ENCODE data around the gene LRP10.

The LRP10 gene

GRCh38 chr14:22915886-22916521 is 44.5 kb downstream of the LRP10 start:
- no peaks in the 10 kb centered on the region for H3K27me3 ChIP-seq (replicated peaks; ENCODE audit: control insufficient read depth, insufficient read depth, low read length, poor library complexity, severe bottlenecking)
- no peak overlapping the region for H3K27ac ChIP-seq (ENCODE audit: insufficient read depth, low read length, poor library complexity, severe bottlenecking)
- no peak overlapping the region for H3K4me3 ChIP-seq (ENCODE audit: insufficient read depth, low read depth, low read length, poor library complexity, severe bottlenecking)
- no peak for DNase-seq
- H3K9me3 ChIP-seq (ENCODE audit: control insufficient read depth, low read length), result no peaks in the 10 kb centered on the region
- peaks cover 16% of the 10 kb centered on the region for H3K36me3 ChIP-seq (ENCODE audit: control insufficient read depth, insufficient read depth, low read length)
- H3K4me1 ChIP-seq (ENCODE audit: control insufficient read depth, insufficient read depth, low read length, poor library complexity, severe bottlenecking), result peaks cover 12% of the 10 kb centered on the region

GRCh38 chr14:22918804-22919600 is 47.5 kb downstream of the LRP10 start, which contains the start of gene RBM23:
Gene RBM23 (minus strand): TSS chr14:22919149.
- Histone ChIP-seq H3K27me3 (replicated peaks; ENCODE audit: control insufficient read depth, insufficient read depth, low read length, poor library complexity, severe bottlenecking) (no peaks in the 10 kb centered on the region), H3K9me3 (ENCODE audit: control insufficient read depth, low read length) (no peaks in the 10 kb centered on the region), H3K27ac (ENCODE audit: insufficient read depth, low read length, poor library complexity, severe bottlenecking) (peak within 1 kb of the TSS; percentile 100), H3K4me3 (ENCODE audit: insufficient read depth, low read depth, low read length, poor library complexity, severe bottlenecking) (peak within 1 kb of the TSS; percentile 77), H3K36me3 (ENCODE audit: control insufficient read depth, insufficient read depth, low read length) (peaks cover 26% of the 10 kb centered on the region), H3K4me1 (ENCODE audit: control insufficient read depth, insufficient read depth, low read length, poor library complexity, severe bottlenecking) (peaks cover 12% of the 10 kb centered on the region)
- peak; percentile 99 to 100 (median 100) for DNase-seq

DNA sequence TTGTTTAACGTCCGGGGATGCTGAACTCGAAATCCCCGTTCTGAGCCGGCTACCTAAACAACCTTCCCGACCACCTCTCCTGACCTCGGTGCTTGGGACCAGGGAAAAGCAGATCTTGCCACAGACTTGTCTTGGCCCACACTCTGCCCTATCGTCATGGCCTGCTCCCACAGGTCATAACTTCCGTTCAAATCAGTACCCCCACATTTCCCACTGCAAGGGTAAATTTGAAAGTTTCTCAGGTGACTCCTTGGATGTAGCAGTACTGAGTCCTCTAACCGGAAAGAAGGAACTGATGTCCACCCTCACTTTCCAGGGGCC is 48.0 kb downstream of the LRP10 start:
- H3K4me3 ChIP-seq (ENCODE audit: insufficient read depth, low read depth, low read length, poor library complexity, severe bottlenecking), result peak overlapping the region; percentile 9
- DNase-seq, result no peak
- H3K27ac ChIP-seq (ENCODE audit: insufficient read depth, low read length, poor library complexity, severe bottlenecking), result peak overlapping the region; percentile 89
- H3K4me1 ChIP-seq (ENCODE audit: control insufficient read depth, insufficient read depth, low read length, poor library complexity, severe bottlenecking), result peaks cover 12% of the 10 kb centered on the region
- peaks cover 31% of the 10 kb centered on the region for H3K36me3 ChIP-seq (ENCODE audit: control insufficient read depth, insufficient read depth, low read length)
- H3K9me3 ChIP-seq (ENCODE audit: control insufficient read depth, low read length), result no peaks in the 10 kb centered on the region
- no peaks in the 10 kb centered on the region for H3K27me3 ChIP-seq (replicated peaks; ENCODE audit: control insufficient read depth, insufficient read depth, low read length, poor library complexity, severe bottlenecking)

- peaks cover 32% of the 10 kb centered on the region for H3K36me3 ChIP-seq (ENCODE audit: control insufficient read depth, insufficient read depth, low read length)
- H3K4me3 ChIP-seq (ENCODE audit: insufficient read depth, low read depth, low read length, poor library complexity, severe bottlenecking), result no peak overlapping the region
- no peaks in the 10 kb centered on the region for H3K9me3 ChIP-seq (ENCODE audit: control insufficient read depth, low read length)
- no peak overlapping the region for H3K27ac ChIP-seq (ENCODE audit: insufficient read depth, low read length, poor library complexity, severe bottlenecking)
- DNase-seq, result no peak
- H3K27me3 ChIP-seq (replicated peaks; ENCODE audit: control insufficient read depth, insufficient read depth, low read length, poor library complexity, severe bottlenecking), result no peaks in the 10 kb centered on the region
- peaks cover 12% of the 10 kb centered on the region for H3K4me1 ChIP-seq (ENCODE audit: control insufficient read depth, insufficient read depth, low read length, poor library complexity, severe bottlenecking)
These were observed 49.2 kb downstream of the LRP10 start for GRCh38 chr14:22920697-22921096.

DNA sequence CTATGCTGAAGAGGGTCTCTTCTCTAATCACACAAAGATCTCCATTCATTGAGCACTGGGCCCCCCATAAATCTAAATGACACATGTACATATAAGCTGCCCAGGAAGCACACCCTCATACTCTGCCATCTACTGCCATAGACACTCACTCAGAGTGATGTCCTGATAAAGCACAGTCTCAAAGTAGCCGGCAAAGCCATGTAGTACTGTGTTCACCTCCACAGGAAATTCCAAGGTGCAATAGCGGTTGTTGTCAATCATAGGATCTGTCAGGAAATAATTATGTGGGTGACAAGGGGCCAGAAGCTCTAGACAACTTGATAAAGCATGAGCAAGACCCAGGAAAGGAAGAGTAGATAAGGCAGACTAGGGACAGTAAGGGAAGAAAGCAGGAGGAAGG is 50.8 kb downstream of the LRP10 start:
- no peak for DNase-seq
- Histone ChIP-seq H3K4me3 (ENCODE audit: insufficient read depth, low read depth, low read length, poor library complexity, severe bottlenecking) (no peak overlapping the region), H3K9me3 (ENCODE audit: control insufficient read depth, low read length) (no peaks in the 10 kb centered on the region), H3K4me1 (ENCODE audit: control insufficient read depth, insufficient read depth, low read length, poor library complexity, severe bottlenecking) (peaks cover 12% of the 10 kb centered on the region), H3K36me3 (ENCODE audit: control insufficient read depth, insufficient read depth, low read length) (peaks cover 37% of the 10 kb centered on the region), H3K27ac (ENCODE audit: insufficient read depth, low read length, poor library complexity, severe bottlenecking) (no peak overlapping the region), H3K27me3 (replicated peaks; ENCODE audit: control insufficient read depth, insufficient read depth, low read length, poor library complexity, severe bottlenecking) (no peaks in the 10 kb centered on the region)

- Histone ChIP-seq H3K27ac (ENCODE audit: insufficient read depth, low read length, poor library complexity, severe bottlenecking) (no peak overlapping the region), H3K36me3 (ENCODE audit: control insufficient read depth, insufficient read depth, low read length) (peaks cover 37% of the 10 kb centered on the region), H3K9me3 (ENCODE audit: control insufficient read depth, low read length) (no peaks in the 10 kb centered on the region), H3K27me3 (replicated peaks; ENCODE audit: control insufficient read depth, insufficient read depth, low read length, poor library complexity, severe bottlenecking) (no peaks in the 10 kb centered on the region), H3K4me1 (ENCODE audit: control insufficient read depth, insufficient read depth, low read length, poor library complexity, severe bottlenecking) (peaks cover 14% of the 10 kb centered on the region), H3K4me3 (ENCODE audit: insufficient read depth, low read depth, low read length, poor library complexity, severe bottlenecking) (no peak overlapping the region)
- DNase-seq, result no peak
These were observed 52.2 kb downstream of the LRP10 start for GRCh38 chr14:22923746-22924145.

GRCh38 chr14:22925513-22925912 is 54.0 kb downstream of the LRP10 start:
- Histone ChIP-seq H3K9me3 (ENCODE audit: control insufficient read depth, low read length) (no peaks in the 10 kb centered on the region), H3K4me1 (ENCODE audit: control insufficient read depth, insufficient read depth, low read length, poor library complexity, severe bottlenecking) (peaks cover 9% of the 10 kb centered on the region), H3K27ac (ENCODE audit: insufficient read depth, low read length, poor library complexity, severe bottlenecking) (no peak overlapping the region), H3K36me3 (ENCODE audit: control insufficient read depth, insufficient read depth, low read length) (peaks cover 35% of the 10 kb centered on the region), H3K4me3 (ENCODE audit: insufficient read depth, low read depth, low read length, poor library complexity, severe bottlenecking) (no peak overlapping the region), H3K27me3 (replicated peaks; ENCODE audit: control insufficient read depth, insufficient read depth, low read length, poor library complexity, severe bottlenecking) (no peaks in the 10 kb centered on the region)
- no peak for DNase-seq

- H3K4me3 ChIP-seq (ENCODE audit: insufficient read depth, low read depth, low read length, poor library complexity, severe bottlenecking), result no peak overlapping the region
- no peak overlapping the region for H3K27ac ChIP-seq (ENCODE audit: insufficient read depth, low read length, poor library complexity, severe bottlenecking)
- no peaks in the 10 kb centered on the region for H3K9me3 ChIP-seq (ENCODE audit: control insufficient read depth, low read length)
- DNase-seq, result no peak
- H3K27me3 ChIP-seq (replicated peaks; ENCODE audit: control insufficient read depth, insufficient read depth, low read length, poor library complexity, severe bottlenecking), result no peaks in the 10 kb centered on the region
- H3K4me1 ChIP-seq (ENCODE audit: control insufficient read depth, insufficient read depth, low read length, poor library complexity, severe bottlenecking), result peaks cover 9% of the 10 kb centered on the region
- H3K36me3 ChIP-seq (ENCODE audit: control insufficient read depth, insufficient read depth, low read length), result peaks cover 28% of the 10 kb centered on the region
These were observed 54.8 kb downstream of the LRP10 start for GRCh38 chr14:22926316-22926715.

- H3K27me3 ChIP-seq (replicated peaks; ENCODE audit: control insufficient read depth, insufficient read depth, low read length, poor library complexity, severe bottlenecking), result no peaks in the 10 kb centered on the region
- H3K4me3 ChIP-seq (ENCODE audit: insufficient read depth, low read depth, low read length, poor library complexity, severe bottlenecking), result peak overlapping the region; percentile 99
- peak overlapping the region; percentile 89 for H3K27ac ChIP-seq (ENCODE audit: insufficient read depth, low read length, poor library complexity, severe bottlenecking)
- no peak for DNase-seq
- peaks cover 15% of the 10 kb centered on the region for H3K36me3 ChIP-seq (ENCODE audit: control insufficient read depth, insufficient read depth, low read length)
- peaks cover 9% of the 10 kb centered on the region for H3K4me1 ChIP-seq (ENCODE audit: control insufficient read depth, insufficient read depth, low read length, poor library complexity, severe bottlenecking)
- no peaks in the 10 kb centered on the region for H3K9me3 ChIP-seq (ENCODE audit: control insufficient read depth, low read length)
These were observed 56.9 kb downstream of the LRP10 start for GRCh38 chr14:22928237-22929103.

Measured in effector memory CD4-positive, alpha-beta T cell (primary cell).